Vagina (tissue), 2 donors: Measurements from ENCODE around the gene SUMO3.

Experiments used
- POLR2AphosphoS5 ChIP-seq, 2 donors: sonication (generic); formaldehyde crosslinking; IDR thresholded peaks; one replicate each; pipeline ENCODE4 v1.9.0; 2017; ENCODE audit warnings: antibody characterized with exemption in 2 of 2, mild to moderate bottlenecking in 2 of 2, low read depth in 1 of 2; ENCODE audit not compliant: insufficient read depth in 1 of 2
- TF ChIP-seq, protein P1 (sequence below), 3 experiments: fragments of 450-650 bp in 2 of 3; fragments of 200-600 bp in 1 of 3; sonication (generic) in 1 of 3; IDR thresholded peaks; one replicate each; pipeline ENCODE4 v1.5.1; 2017 to 2019; ENCODE audit warnings: antibody characterized with exemption in 3 of 3, mild to moderate bottlenecking in 2 of 3, moderate library complexity in 2 of 3

DNA sequence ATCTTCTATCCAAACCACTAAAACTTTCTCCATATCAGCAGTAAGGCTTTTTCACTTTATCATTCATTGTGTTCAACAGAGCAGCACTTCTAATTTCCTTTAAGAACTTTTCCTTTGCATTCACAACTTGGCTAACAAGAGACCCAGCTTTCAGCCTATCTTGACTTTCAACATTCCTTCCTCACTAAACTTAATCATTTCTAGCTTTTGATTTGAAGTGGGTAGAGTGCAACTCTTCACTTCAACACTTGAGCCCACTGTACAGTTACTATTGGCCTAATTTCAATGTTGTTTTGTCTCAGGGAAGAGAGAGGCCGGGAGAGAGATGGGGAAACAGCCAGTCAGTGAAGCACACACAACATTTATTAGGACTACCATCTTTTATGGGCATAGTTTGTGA, 18.2 kb downstream of the SUMO3 start:
- TF ChIP-seq, protein P1, sequence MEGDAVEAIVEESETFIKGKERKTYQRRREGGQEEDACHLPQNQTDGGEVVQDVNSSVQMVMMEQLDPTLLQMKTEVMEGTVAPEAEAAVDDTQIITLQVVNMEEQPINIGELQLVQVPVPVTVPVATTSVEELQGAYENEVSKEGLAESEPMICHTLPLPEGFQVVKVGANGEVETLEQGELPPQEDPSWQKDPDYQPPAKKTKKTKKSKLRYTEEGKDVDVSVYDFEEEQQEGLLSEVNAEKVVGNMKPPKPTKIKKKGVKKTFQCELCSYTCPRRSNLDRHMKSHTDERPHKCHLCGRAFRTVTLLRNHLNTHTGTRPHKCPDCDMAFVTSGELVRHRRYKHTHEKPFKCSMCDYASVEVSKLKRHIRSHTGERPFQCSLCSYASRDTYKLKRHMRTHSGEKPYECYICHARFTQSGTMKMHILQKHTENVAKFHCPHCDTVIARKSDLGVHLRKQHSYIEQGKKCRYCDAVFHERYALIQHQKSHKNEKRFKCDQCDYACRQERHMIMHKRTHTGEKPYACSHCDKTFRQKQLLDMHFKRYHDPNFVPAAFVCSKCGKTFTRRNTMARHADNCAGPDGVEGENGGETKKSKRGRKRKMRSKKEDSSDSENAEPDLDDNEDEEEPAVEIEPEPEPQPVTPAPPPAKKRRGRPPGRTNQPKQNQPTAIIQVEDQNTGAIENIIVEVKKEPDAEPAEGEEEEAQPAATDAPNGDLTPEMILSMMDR (IDR thresholded peaks at IDR 0.05): no peak
- TF ChIP-seq POLR2AphosphoS5 (IDR thresholded peaks at IDR 0.05; ENCODE audit: insufficient read depth in 1 of 2, low read depth in 1 of 2): no peak
